ENCODE measurements around the gene AQP6.

AQP6 gene, protein sequence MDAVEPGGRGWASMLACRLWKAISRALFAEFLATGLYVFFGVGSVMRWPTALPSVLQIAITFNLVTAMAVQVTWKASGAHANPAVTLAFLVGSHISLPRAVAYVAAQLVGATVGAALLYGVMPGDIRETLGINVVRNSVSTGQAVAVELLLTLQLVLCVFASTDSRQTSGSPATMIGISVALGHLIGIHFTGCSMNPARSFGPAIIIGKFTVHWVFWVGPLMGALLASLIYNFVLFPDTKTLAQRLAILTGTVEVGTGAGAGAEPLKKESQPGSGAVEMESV

DNA sequence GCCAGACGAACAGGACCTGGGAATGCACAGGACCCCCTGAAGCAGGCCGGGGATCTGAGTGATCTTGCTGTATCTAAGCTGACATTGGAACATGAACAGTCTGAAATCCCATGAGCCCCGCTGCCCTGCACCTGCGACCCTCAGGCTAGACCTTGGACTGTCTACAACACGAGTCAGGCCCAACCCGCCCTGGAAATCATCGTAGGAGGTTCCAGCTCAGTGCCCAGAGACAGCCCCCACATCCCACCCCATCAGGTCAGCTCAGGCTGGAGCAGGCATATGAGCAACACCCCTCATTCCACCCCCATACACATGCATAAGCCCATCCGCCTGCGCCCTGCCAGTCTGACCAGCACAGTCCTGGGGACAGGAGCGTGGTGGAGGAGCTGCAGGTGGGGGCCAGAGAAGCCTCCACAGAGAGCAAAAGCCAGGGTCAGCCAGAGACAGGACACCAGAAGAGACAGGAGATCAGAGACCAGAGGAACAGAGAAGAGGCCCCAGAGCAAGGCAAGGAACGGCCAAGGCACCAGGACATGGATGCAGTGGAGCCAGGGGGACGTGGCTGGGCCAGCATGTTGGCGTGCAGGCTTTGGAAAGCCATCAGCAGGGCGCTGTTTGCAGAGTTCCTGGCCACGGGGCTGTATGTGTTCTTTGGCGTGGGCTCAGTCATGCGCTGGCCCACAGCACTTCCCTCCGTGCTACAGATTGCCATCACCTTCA is at the start of gene AQP6:
TSS of gene AQP6 (plus strand) at position 307 of the 720 bp plus-strand sequence. CDS start at position 534, 227 bp downstream.
- no peak for DNase-seq (ENCODE audit: low spot score)

DNA sequence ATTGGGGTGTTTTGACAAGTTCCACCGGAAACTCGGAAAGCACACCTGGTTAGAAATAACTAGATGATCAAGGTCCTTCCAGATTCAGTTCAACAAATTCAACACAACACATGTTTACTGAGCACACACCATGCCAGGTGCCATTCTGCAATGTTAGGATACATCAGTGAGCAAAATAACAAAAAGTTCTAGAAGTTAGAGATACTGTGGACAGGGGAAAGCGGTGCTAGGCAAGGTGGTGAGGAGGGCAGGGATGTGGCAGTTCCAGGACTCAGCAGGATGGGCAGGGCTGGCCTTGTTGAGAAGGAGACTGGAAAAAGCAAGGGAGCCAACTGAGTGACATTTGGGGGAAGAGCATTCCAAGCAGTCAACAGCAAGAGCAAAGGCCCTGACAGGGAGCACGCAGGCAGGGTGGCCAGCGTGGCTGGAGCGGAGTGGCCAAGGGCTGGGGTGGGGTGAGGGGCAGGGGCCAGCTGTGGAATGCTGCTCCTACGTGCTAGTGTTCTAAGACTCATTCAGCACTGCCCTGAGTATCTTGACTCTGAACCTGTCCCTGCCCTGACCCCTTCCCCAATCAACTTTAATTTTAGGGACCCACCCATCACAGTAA is 49.6 kb upstream of the AQP6 start:
- no peak for DNase-seq (ENCODE audit: low spot score)

DNA sequence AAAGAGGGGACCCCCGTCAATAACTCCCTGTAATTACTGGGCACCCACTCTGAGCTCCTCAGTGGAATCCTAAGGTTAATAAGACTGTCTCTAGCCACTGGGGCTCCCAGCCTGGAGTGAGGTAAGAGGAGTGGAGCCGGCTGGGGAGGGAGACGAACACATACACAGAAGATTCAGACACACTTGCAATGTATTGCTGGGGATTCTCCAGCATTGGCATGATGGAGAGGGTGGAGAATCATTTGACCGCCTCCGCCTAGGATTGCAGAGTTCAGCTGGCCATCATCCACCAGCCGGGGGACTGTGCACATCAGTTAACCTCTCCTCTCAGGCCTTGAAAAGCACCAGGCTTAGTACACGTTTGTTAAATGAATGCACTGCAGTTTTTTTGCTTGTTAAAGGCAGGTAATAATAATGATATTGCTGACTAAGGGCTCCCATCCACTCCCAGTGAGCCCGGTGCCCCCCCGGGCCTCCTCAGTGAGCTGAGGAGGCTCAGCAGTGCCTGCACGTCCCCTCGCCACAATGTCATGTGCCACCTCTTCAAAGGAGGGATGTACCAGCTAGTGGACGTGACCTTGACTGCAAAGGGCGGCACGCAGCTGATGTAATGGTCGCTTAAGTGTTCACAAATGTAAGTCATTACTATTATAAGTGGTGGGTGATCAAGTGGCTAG is 48.7 kb upstream of the AQP6 start:
- no peak for DNase-seq (ENCODE audit: low spot score)

DNA sequence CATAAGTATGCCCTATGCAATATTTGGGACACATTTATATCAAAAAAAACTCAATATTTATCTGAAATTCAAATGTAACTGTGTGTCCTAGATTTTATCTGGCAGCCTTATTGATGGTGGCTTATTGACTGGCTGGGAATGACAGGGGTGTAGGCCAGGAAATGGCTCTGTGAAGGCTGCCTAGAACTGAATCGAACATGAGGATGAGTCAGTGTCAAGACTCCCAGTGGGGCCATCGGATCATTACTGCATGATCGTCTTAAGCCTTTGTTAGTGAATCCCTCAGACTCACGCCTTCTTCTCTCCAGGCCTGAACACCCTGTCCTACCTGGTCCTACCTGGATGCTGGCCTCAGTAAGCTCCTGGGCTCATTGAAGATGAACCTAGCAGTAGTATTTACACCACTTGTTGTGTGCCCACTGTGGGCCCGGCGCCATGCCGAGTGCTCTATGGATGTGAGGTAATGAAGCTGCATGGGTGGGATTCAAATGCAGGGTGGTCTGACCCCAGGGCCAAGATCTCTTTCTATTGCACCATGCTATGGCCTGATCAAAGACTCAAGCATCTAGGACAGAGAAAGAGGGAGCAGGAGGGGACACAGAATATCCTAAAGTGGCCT is 48.0 kb upstream of the AQP6 start:
- no peak for DNase-seq (ENCODE audit: low spot score)

DNA sequence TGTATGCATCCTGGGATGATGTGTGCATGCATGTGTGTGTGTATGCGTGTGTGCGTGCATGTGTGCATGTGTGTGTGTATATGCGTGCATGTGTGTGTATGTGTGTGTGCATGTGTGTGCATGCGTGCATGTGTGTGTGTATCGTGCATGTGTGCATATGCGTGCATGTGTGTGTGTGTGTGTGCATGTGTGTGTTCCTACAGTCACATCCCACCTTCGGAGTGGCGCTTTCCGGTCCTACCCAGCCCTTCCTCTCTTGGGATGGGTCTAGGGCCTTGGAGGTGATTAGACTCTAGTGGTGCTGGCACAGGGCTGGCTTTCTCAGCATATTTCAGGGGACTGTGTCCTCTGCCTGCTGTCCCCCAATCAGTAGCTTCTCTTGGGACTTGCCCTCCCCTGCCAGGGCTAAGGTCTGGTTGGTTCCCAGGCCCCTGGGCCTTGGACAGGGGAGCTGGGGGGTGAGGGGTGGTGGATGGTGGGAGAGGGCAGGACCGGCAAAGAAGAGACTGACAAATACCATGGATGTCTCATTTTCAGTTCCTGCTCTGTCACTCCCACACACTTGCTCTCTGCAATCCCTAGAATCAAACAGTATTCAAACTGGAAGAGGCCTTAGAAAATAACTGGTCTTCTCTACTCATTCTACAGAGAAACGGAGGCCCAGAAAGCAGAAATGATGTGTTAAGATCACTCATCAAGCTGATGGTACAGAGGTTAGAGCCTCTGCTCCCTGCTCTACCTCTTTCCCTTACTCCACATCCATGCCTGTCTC is 47.1 kb upstream of the AQP6 start:
- no peak for DNase-seq (ENCODE audit: low spot score)

DNA sequence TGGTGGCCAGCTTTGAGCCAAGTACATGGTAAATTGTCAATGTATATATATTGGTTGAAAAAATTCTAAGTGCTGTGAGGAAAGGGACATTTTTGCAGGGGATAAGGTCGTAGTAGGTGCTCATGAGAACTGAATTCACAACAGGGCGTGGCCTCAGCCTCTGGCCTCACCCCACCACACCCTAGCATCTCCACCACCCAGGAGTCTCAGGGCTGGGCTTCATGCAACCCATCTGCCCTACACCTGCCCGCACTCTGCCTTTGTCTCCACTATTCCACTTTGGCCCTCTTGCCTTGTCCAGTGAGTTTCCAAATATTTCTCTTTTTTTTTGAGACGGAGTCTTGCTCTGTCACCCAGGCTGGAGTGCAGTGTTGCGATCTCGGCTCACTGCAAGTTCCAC is 44.3 kb upstream of the AQP6 start:
- no peak for DNase-seq (ENCODE audit: low spot score)

DNA sequence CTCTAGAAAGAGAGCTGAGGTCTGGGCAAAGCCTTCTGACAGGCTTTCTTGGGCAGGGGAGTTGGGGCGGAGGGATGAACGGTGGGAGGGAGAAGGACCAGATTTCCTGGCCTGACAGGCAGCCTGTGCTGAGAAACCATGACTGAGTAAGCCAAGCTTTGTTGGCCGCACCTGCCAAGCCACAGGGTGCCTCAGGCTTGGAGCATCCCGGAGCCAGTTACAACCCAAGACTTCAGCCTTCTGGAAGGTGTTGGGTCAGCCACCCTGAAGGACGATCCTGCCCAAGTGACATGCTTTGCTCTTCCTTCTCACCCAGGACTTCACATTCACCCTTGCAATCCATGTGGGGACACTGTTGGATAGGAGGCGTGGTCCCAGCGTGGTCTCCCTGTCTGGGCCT is 43.2 kb upstream of the AQP6 start:
- DNase-seq (ENCODE audit: low spot score) = no peak

DNA sequence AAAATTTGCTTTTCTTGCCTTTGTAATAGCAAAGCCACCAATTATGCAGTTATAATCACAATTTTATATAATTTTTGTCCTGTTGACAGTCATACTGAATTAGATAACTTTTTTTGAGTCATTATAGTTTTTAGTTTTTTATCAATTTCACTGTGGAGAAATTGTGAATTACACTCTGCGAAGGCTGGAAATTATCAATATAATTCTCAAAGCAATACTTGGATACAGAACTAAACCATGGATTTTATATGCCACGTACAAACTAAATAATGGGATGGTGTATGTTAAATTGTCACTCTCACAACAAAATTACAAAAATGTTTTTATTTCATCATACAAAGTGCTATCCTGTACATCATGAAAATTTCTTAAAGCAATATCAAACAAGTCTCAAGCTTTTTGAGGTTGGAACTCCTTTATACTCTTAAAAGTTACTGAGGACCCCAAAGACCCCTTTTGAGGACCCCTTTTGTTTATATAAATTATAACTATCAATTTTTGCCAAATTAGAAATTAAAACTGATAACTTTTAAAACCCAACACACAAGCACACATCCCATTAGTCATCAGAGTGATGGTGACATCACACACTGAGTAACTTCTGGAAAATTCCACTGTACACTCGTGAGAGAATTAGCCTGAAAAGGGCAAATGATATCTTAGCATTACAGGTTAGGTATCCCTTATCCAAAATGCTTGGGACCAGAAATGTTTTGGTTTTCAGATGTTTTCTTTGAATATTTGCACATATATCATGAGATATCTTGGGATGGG is 42.0 kb upstream of the AQP6 start:
- peak; percentile 69 for DNase-seq (ENCODE audit: low spot score)

DNA sequence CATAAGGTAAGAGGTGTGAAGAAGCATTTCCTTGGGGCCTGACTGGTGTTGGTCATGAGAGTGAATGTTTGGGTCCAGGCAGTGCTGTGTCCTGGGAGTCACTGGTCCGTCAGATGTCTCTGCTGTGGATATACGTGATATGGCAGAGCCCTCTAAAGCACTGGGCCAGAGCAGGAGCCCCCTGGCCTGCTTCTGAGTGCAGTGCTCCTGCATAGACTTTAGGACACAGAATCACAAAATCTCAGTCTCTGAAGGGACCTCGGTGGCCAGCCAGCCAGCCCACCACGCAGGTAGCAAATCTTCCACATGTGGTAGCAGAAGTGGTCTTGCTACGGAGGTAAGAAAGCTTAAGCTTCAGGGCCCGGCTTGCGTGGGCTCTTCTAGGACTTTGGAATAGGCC is 40.7 kb upstream of the AQP6 start:
- DNase-seq (ENCODE audit: low spot score) = no peak

DNA sequence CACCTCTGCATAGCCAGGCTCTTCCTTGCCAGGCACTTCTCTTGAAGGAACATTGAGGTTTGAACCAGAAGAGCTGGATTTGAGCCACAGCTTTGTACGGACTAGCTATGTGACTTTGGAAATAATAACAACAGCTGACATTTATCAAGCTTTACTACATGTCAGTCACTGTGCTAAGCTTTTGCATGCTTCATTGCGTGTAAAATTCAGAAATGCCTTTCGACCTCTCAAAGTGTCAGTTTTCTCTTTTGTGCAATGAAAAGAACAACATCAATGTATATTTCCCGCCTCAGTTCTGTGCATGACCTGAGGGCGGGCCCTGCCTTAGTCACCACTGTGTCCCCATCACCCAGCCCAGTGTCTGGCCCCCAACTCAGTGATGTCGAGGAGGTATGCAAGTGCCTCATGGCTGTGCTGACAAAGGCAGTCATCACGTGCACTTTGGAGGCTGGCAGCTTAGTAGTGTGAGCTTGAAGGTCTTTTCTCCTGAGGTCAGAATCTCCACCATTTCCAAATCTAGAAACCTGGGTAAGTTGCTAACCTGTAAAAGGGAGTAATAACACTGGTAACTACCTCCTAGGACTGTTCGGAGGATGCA is 40.1 kb upstream of the AQP6 start:
- DNase-seq (ENCODE audit: low spot score) = no peak

DNA sequence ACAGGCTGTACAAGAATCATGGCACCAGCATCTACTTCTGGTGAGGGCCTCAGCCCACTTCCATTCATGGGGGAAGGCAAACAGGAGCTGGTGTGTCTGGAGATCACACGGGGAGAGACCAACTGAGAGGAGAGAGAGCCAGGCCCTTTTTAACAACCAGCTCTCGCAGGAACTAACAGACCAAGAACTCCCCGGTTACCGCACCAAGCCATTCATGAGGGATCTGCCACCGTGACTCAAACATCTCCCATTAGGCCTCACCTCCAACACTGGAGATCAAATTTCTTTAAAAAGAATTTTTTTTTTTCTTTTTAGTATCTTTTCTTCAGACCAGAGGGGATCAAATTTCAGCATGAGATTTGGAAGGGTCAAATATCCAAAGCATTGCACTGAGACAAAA is 39.0 kb upstream of the AQP6 start:
- no peak for DNase-seq (ENCODE audit: low spot score)

DNA sequence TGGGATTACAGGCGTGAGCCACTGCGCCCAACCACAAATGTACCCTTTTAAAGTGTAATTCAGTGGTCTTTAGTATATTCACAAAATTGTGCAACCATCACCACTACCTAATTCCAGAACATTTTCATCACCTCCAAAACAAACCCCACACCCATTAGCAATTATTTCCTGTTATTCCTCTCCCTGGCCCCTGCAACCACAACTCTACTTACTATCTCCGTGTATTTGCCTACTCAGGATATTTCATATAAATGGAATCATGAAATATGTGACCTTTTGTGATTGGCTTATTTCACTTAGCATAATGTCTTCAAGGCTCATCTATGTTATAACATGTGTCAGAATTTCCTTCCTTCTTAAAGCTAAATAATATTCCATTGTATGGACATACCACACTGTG is 38.2 kb upstream of the AQP6 start:
- no peak for DNase-seq (ENCODE audit: low spot score)

DNA sequence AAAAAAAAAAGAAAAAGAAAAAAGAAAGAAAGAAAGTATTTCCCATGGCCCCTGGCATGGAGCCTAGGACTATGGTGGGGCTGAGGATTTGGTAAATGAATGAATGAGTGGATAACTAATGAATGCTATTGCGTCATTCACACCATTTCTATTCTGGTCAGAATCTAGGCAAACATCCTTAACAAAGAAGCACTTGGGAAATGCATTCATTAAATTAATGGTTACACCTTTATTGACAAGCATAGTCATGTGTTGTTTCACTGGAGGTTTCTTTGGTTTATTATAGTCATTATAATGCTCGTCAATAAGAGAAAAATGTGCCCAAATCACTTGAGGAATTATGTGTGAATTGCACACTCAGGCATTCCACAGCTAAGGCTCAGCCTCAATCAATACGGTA is 35.8 kb upstream of the AQP6 start:
- no peak for DNase-seq (ENCODE audit: low spot score)

DNA sequence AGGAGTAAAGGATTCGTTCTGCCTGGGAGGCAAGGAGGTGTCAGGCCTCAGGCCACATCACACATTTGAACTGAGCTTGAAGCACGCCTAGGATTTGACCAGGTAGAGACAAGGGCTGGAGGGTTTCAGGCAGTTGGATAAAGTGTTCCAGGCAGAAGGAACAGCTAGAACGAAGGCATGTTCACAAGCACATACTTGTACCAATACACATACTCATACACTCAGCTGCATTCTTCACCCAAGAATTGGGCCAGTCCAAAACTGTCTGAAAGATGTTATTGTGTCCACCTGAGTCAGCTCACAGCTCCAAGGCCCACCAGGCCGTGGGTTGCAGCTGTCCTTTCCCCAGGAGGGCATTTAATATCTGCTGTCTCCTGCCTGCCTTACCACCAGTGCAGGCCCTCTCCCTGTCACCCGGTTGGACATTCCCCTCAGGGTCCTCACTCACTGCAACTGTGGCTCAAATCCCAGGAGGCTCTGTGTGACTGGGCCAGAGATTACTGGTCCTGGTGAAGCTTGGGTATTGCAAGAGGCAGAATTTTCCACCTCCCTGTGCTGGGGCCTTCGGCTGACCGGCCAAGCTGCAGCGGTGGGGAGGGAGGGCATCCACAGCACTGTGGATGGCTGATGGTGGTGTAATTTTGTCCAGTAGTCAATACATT is 35.0 kb upstream of the AQP6 start:
- no peak for DNase-seq (ENCODE audit: low spot score)

DNA sequence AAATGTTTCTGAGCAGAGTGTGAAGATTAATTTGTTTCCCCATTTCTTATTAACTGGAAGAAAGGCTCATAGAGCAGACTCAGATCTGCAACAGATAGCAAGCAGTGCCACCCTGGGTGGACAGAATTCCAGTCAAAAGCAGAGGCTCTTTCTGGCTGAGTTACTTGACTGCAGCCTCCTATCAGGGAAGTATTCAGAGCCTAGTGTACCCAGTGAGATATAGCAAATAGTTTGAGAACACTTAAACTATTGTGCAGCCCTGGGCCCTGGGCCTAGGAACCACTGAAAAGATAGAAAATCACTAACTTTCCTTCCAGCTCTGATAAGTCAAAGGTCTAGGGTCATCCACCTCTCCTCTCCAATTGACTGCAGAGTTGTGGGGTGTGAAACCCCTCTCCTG is 33.4 kb upstream of the AQP6 start:
- DNase-seq (ENCODE audit: low spot score) = no peak

DNA sequence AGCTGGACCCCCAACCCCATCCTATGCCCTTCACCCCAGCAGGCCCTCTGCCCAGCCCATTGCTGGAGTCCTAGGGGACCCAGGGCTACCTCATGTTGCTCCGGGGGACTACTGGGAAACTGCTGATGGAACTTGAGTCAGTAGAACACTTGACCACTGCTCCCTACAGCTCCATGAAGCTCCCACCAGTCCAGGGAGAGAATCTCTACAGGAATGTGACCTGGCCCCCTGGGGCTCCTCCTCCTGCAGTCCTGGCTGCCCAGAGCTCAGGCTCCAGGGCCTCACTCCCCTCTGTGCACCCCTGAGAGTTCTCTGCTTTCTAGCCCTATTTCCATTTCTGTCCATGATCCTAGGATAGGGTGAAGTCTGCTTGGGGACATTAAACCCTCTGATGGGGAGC is 33.0 kb upstream of the AQP6 start:
- no peak for DNase-seq (ENCODE audit: low spot score)

DNA sequence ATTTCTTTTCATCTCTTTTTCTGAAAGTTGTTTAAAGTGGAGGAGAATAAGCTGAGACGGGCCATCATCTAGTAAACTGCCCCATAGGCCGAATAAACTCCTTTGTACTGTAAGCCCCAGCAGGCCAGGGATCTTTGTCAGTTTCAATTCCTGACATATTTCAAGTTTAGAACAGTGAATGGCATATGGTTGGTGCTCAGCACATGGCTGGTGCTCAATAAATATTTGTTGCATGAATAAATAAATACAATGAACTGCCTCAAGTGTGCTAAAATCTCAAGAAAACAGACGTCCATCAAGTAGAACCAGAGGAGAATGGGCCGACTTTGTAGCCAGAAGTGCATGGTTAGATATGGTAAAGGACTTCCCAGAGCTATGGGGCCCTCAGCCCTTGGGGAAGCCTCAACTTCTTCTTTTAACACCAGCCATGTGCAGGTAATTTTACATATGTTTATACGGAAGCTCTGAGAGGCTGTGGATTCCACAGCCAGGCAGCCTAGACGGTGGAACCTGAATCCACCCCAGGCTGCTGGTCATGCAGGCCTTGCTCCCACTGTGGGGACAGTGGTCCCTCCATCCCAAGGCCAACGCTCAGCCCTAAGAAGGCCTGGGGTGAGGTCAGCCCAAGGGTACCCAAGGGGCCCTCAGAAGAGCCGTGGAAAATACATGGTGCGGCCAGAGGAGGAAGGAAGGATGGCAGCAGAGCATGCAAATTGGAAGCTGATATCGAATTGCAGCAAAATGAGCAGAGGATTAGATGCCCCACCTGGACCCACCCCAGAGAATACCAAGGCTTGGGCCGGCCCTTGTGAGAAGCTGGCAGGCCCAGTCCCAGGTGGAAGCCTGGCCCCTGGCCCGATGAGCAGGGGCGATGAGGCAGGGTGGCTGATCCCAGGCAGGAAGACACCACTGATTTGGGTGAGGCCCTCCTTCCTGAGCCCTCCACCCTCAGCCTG is 30.9 kb upstream of the AQP6 start:
- DNase-seq (ENCODE audit: low spot score) = no peak

DNA sequence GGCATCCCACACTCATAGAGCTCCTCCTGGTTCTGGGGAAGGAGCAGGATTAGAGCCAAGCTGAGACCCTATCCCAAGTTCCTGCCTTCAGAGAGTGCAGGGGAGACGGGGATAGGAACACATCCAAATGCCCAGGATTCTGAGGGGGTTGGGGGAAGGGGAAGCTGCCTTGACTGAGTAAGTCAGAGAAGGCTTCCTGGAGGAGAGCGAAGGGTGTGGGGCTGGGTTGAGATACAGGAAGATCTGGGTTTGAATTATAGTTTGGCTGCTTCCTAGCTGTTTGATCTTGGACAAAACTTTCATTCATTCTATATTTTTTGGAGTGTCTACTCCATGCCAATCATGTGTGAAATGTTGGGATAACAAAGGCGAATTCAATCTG is 30.2 kb upstream of the AQP6 start:
- no peak for DNase-seq (ENCODE audit: low spot score)
